Measurements from ENCODE around the gene NSUN2.

Gene NSUN2

GRCh38 chr5:6591671-6592288 lies 41.1 kb downstream of the NSUN2 start:
- Histone ChIP-seq H3K4me3 (ENCODE audit: insufficient read depth in 1 of 2, low read depth in 1 of 2, low read length in 2 of 2) (no peak overlapping the region), H3K23ac (ENCODE audit: low read length in 2 of 2) (no peak overlapping the region), H2BK15ac (ENCODE audit: low read depth, poor library complexity, severe bottlenecking) (no peak overlapping the region), H2BK120ac (ENCODE audit: low read depth, low read length) (no peak overlapping the region), H3K36me3 (ENCODE audit: control insufficient read depth in 1 of 2, insufficient read depth in 2 of 2, low read depth in 1 of 2, low read length in 2 of 2) (peaks cover 11 to 17% of the 10 kb centered on the region in 2 experiments), H4K91ac (ENCODE audit: low read length) (no peak overlapping the region), H4K8ac (ENCODE audit: low read length) (no peak overlapping the region), H3K79me1 (replicated peaks; ENCODE audit: low read length, poor library complexity, severe bottlenecking) (no peaks in the 10 kb centered on the region), H2BK12ac (ENCODE audit: low read length in 2 of 2) (no peak overlapping the region), H3K9ac (ENCODE audit: low read length) (no peak overlapping the region), H3K27me3 (ENCODE audit: control insufficient read depth in 1 of 2, insufficient read depth in 1 of 2, low read length in 2 of 2) (peaks cover 2 to 6% of the 10 kb centered on the region in 2 experiments), H3K18ac (ENCODE audit: low read depth in 1 of 2, low read length in 2 of 2) (no peak overlapping the region), H3K27ac (ENCODE audit: low read length, poor library complexity, severe bottlenecking) (no peak overlapping the region), H3K9me3 (ENCODE audit: control insufficient read depth, low read length) (no peaks in the 10 kb centered on the region), H2AFZ (ENCODE audit: low read depth, low read length) (no peak overlapping the region), H2AK5ac (ENCODE audit: low read length, severe bottlenecking) (no peak overlapping the region), H3K4me1 (ENCODE audit: control insufficient read depth, insufficient read depth, low read depth, low read length) (peaks cover 1% of the 10 kb centered on the region), H2BK5ac (ENCODE audit: low read depth, low read length, poor library complexity, severe bottlenecking) (no peak overlapping the region), H3K14ac (ENCODE audit: low read length in 2 of 2) (no peak overlapping the region), H3K4ac (ENCODE audit: low read depth in 1 of 2, low read length in 2 of 2) (no peak overlapping the region), H3K4me2 (ENCODE audit: low read length, poor library complexity, severe bottlenecking) (no peak overlapping the region)
- no peak for DNase-seq
- 88% methylated on average over 10 of the region's 12 CpGs for WGBS

- Histone ChIP-seq H3K9ac (ENCODE audit: low read length) (no peak overlapping the region), H4K91ac (ENCODE audit: low read length) (no peak overlapping the region), H3K36me3 (ENCODE audit: control insufficient read depth in 1 of 2, insufficient read depth in 2 of 2, low read depth in 1 of 2, low read length in 2 of 2) (peaks cover 2 to 5% of the 10 kb centered on the region in 2 experiments), H3K27ac (ENCODE audit: low read length, poor library complexity, severe bottlenecking) (no peak overlapping the region), H3K4me1 (ENCODE audit: control insufficient read depth, insufficient read depth, low read depth, low read length) (peaks cover 1% of the 10 kb centered on the region), H3K14ac (ENCODE audit: low read length in 2 of 2) (no peak overlapping the region), H3K27me3 (ENCODE audit: control insufficient read depth in 1 of 2, insufficient read depth in 1 of 2, low read length in 2 of 2) (peaks cover 14 to 18% of the 10 kb centered on the region in 2 experiments), H3K4me2 (ENCODE audit: low read length, poor library complexity, severe bottlenecking) (no peak overlapping the region), H2BK120ac (ENCODE audit: low read depth, low read length) (no peak overlapping the region), H2BK15ac (ENCODE audit: low read depth, poor library complexity, severe bottlenecking) (no peak overlapping the region), H2BK12ac (ENCODE audit: low read length in 2 of 2) (no peak overlapping the region), H3K9me3 (ENCODE audit: control insufficient read depth, low read length) (no peaks in the 10 kb centered on the region), H3K4ac (ENCODE audit: low read depth in 1 of 2, low read length in 2 of 2) (no peak overlapping the region), H2AFZ (ENCODE audit: low read depth, low read length) (no peak overlapping the region), H2BK5ac (ENCODE audit: low read depth, low read length, poor library complexity, severe bottlenecking) (no peak overlapping the region), H3K23ac (ENCODE audit: low read length in 2 of 2) (no peak overlapping the region), H3K79me1 (replicated peaks; ENCODE audit: low read length, poor library complexity, severe bottlenecking) (no peaks in the 10 kb centered on the region), H3K18ac (ENCODE audit: low read depth in 1 of 2, low read length in 2 of 2) (no peak overlapping the region), H2AK5ac (ENCODE audit: low read length, severe bottlenecking) (no peak overlapping the region), H4K8ac (ENCODE audit: low read length) (no peak overlapping the region), H3K4me3 (ENCODE audit: insufficient read depth in 1 of 2, low read depth in 1 of 2, low read length in 2 of 2) (no peak overlapping the region)
- 94% methylated on average over 2 of the region's 2 CpGs for WGBS
- DNase-seq: no peak
Measured at GRCh38 chr5:6590581-6590980, 42.3 kb downstream of the NSUN2 start.

GRCh38 chr5:6587171-6587570 lies 45.7 kb downstream of the NSUN2 start:
- peaks cover 8% of the 10 kb centered on the region for H3K4me1 ChIP-seq (ENCODE audit: control insufficient read depth, insufficient read depth, low read depth, low read length)
- H2AK5ac ChIP-seq (ENCODE audit: low read length, severe bottlenecking): no peak overlapping the region
- H3K9me3 ChIP-seq (ENCODE audit: control insufficient read depth, low read length): no peaks in the 10 kb centered on the region
- no peak overlapping the region for H3K23ac ChIP-seq (ENCODE audit: low read length in 2 of 2)
- no peaks in the 10 kb centered on the region for H3K36me3 ChIP-seq (ENCODE audit: control insufficient read depth in 1 of 2, insufficient read depth in 2 of 2, low read depth in 1 of 2, low read length in 2 of 2)
- H3K14ac ChIP-seq (ENCODE audit: low read length in 2 of 2): no peak overlapping the region
- no peak overlapping the region for H2BK120ac ChIP-seq (ENCODE audit: low read depth, low read length)
- DNase-seq: no peak
- H3K27ac ChIP-seq (ENCODE audit: low read length, poor library complexity, severe bottlenecking): no peak overlapping the region
- H2BK12ac ChIP-seq (ENCODE audit: low read length in 2 of 2): no peak overlapping the region
- H3K4me2 ChIP-seq (ENCODE audit: low read length, poor library complexity, severe bottlenecking): no peak overlapping the region
- no peak overlapping the region for H2AFZ ChIP-seq (ENCODE audit: low read depth, low read length)
- H3K4ac ChIP-seq (ENCODE audit: low read depth in 1 of 2, low read length in 2 of 2): no peak overlapping the region
- H3K18ac ChIP-seq (ENCODE audit: low read depth in 1 of 2, low read length in 2 of 2): no peak overlapping the region
- no peak overlapping the region for H4K91ac ChIP-seq (ENCODE audit: low read length)
- no peak overlapping the region for H3K9ac ChIP-seq (ENCODE audit: low read length)
- no peaks in the 10 kb centered on the region for H3K79me1 ChIP-seq (replicated peaks; ENCODE audit: low read length, poor library complexity, severe bottlenecking)
- no peak overlapping the region for H2BK15ac ChIP-seq (ENCODE audit: low read depth, poor library complexity, severe bottlenecking)
- H2BK5ac ChIP-seq (ENCODE audit: low read depth, low read length, poor library complexity, severe bottlenecking): no peak overlapping the region
- H4K8ac ChIP-seq (ENCODE audit: low read length): no peak overlapping the region
- no peak overlapping the region for H3K4me3 ChIP-seq (ENCODE audit: insufficient read depth in 1 of 2, low read depth in 1 of 2, low read length in 2 of 2)
- 87% methylated on average over 9 of the region's 9 CpGs for WGBS
- peaks cover 45 to 49% of the 10 kb centered on the region in 2 experiments for H3K27me3 ChIP-seq (ENCODE audit: control insufficient read depth in 1 of 2, insufficient read depth in 1 of 2, low read length in 2 of 2)

GRCh38 chr5:6586647-6587042 lies 46.2 kb downstream of the NSUN2 start:
- Histone ChIP-seq H3K27ac (ENCODE audit: low read length, poor library complexity, severe bottlenecking) (no peak overlapping the region), H2AFZ (ENCODE audit: low read depth, low read length) (no peak overlapping the region), H4K8ac (ENCODE audit: low read length) (no peak overlapping the region), H2BK12ac (ENCODE audit: low read length in 2 of 2) (no peak overlapping the region), H3K18ac (ENCODE audit: low read depth in 1 of 2, low read length in 2 of 2) (no peak overlapping the region), H3K79me1 (replicated peaks; ENCODE audit: low read length, poor library complexity, severe bottlenecking) (no peaks in the 10 kb centered on the region), H3K4ac (ENCODE audit: low read depth in 1 of 2, low read length in 2 of 2) (no peak overlapping the region), H3K4me3 (ENCODE audit: insufficient read depth in 1 of 2, low read depth in 1 of 2, low read length in 2 of 2) (no peak overlapping the region), H4K91ac (ENCODE audit: low read length) (no peak overlapping the region), H3K9me3 (ENCODE audit: control insufficient read depth, low read length) (no peaks in the 10 kb centered on the region), H2BK120ac (ENCODE audit: low read depth, low read length) (no peak overlapping the region), H2AK5ac (ENCODE audit: low read length, severe bottlenecking) (no peak overlapping the region), H3K27me3 (ENCODE audit: control insufficient read depth in 1 of 2, insufficient read depth in 1 of 2, low read length in 2 of 2) (peaks cover 51 to 54% of the 10 kb centered on the region in 2 experiments), H3K4me1 (ENCODE audit: control insufficient read depth, insufficient read depth, low read depth, low read length) (peaks cover 8% of the 10 kb centered on the region), H3K14ac (ENCODE audit: low read length in 2 of 2) (no peak overlapping the region), H2BK15ac (ENCODE audit: low read depth, poor library complexity, severe bottlenecking) (no peak overlapping the region), H3K9ac (ENCODE audit: low read length) (no peak overlapping the region), H3K23ac (ENCODE audit: low read length in 2 of 2) (no peak overlapping the region), H3K4me2 (ENCODE audit: low read length, poor library complexity, severe bottlenecking) (no peak overlapping the region), H3K36me3 (ENCODE audit: control insufficient read depth in 1 of 2, insufficient read depth in 2 of 2, low read depth in 1 of 2, low read length in 2 of 2) (no peaks in the 10 kb centered on the region), H2BK5ac (ENCODE audit: low read depth, low read length, poor library complexity, severe bottlenecking) (no peak overlapping the region)
- 92% methylated on average over 5 of the region's 5 CpGs for WGBS
- no peak for DNase-seq

Measured in mesenchymal stem cell (in vitro differentiated cells and primary cell).